HL-60 (cell line): Measurements from ENCODE around the gene KLK7.

ENCODE experiments used
- DNase-seq, 2 experiments: peaks; one replicate each; pipeline ENCODE4 v3.0.0-alpha.2; 2010 to 2020; ENCODE audit warnings: low read depth in 1 of 2, low spot score in 1 of 2
- H3K27ac ChIP-seq: fragments of 250-450 bp; sonication (Bioruptor Pico); replicated peaks from 2 replicates; pipeline ENCODE4 v1.5.1; 2020; ENCODE audit warnings: mild to moderate bottlenecking, moderate library complexity
- H3K27me3 ChIP-seq: fragments of 250-450 bp; sonication (Bioruptor Pico); 2 replicates; pipeline ENCODE4 v1.5.1; 2021; ENCODE audit warnings: mild to moderate bottlenecking, moderate library complexity; ENCODE audit not compliant: insufficient read depth, poor library complexity, severe bottlenecking
- H3K4me3 ChIP-seq: replicated peaks from 2 replicates; pipeline ENCODE4 v1.5.1; 2011; ENCODE audit warnings: mild to moderate bottlenecking, control low read depth, low read length; ENCODE audit not compliant: insufficient read depth
- GABPA ChIP-seq: IDR thresholded peaks from 2 replicates; pipeline ENCODE4 v1.6.1; 2012; ENCODE audit warnings: low read depth
- POLR2AphosphoS5 ChIP-seq: IDR thresholded peaks from 2 replicates; pipeline ENCODE4 v1.6.1; 2012; ENCODE audit warnings: low read depth
- SPI1 ChIP-seq: IDR thresholded peaks from 2 replicates; pipeline ENCODE4 v1.6.1; 2012; ENCODE audit warnings: low read depth, mild to moderate bottlenecking, borderline replicate concordance
- TF ChIP-seq, protein P1 (sequence below): IDR thresholded peaks from 2 replicates; pipeline ENCODE4 v1.6.1; 2012; ENCODE audit warnings: low read depth; ENCODE audit not compliant: insufficient replicate concordance
- TF ChIP-seq, protein P2 (sequence below): IDR thresholded peaks from one replicate; pipeline ENCODE4 v1.5.1; 2011; ENCODE audit warnings: low read length, control low read depth, inconsistent platforms; ENCODE audit not compliant: insufficient read depth

KLK7 gene

DNA sequence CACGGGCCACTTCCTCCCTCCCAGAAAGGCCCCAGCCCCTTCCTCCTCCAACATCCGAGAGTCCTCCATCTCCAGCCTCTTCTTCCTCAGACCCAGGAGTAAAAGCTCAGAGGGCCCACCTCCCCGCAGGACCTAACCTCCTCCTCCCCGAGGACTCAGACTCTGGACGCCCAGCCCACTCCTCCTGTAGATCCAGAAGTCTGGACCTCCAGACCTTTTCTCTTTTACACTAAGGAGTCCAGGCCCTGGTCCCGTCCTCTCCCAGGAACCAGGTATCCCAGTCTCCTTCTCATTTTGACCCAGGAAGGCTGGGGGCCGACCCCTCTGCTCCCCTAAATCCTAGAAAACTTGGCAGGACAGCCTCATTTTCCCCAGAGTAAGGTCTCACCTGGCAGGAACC lies 19.6 kb upstream of the KLK7 start:
- Histone ChIP-seq H3K27ac (no peak overlapping the region), H3K27me3 (peaks cover 5% of the 10 kb centered on the region), H3K4me3 (no peak overlapping the region)
- no peak for DNase-seq
- no peak for TF ChIP-seq POLR2AphosphoS5
- TF ChIP-seq, protein P1, sequence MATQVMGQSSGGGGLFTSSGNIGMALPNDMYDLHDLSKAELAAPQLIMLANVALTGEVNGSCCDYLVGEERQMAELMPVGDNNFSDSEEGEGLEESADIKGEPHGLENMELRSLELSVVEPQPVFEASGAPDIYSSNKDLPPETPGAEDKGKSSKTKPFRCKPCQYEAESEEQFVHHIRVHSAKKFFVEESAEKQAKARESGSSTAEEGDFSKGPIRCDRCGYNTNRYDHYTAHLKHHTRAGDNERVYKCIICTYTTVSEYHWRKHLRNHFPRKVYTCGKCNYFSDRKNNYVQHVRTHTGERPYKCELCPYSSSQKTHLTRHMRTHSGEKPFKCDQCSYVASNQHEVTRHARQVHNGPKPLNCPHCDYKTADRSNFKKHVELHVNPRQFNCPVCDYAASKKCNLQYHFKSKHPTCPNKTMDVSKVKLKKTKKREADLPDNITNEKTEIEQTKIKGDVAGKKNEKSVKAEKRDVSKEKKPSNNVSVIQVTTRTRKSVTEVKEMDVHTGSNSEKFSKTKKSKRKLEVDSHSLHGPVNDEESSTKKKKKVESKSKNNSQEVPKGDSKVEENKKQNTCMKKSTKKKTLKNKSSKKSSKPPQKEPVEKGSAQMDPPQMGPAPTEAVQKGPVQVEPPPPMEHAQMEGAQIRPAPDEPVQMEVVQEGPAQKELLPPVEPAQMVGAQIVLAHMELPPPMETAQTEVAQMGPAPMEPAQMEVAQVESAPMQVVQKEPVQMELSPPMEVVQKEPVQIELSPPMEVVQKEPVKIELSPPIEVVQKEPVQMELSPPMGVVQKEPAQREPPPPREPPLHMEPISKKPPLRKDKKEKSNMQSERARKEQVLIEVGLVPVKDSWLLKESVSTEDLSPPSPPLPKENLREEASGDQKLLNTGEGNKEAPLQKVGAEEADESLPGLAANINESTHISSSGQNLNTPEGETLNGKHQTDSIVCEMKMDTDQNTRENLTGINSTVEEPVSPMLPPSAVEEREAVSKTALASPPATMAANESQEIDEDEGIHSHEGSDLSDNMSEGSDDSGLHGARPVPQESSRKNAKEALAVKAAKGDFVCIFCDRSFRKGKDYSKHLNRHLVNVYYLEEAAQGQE: no peak
- no peak for TF ChIP-seq SPI1
- TF ChIP-seq GABPA: no peak
- TF ChIP-seq, protein P2, sequence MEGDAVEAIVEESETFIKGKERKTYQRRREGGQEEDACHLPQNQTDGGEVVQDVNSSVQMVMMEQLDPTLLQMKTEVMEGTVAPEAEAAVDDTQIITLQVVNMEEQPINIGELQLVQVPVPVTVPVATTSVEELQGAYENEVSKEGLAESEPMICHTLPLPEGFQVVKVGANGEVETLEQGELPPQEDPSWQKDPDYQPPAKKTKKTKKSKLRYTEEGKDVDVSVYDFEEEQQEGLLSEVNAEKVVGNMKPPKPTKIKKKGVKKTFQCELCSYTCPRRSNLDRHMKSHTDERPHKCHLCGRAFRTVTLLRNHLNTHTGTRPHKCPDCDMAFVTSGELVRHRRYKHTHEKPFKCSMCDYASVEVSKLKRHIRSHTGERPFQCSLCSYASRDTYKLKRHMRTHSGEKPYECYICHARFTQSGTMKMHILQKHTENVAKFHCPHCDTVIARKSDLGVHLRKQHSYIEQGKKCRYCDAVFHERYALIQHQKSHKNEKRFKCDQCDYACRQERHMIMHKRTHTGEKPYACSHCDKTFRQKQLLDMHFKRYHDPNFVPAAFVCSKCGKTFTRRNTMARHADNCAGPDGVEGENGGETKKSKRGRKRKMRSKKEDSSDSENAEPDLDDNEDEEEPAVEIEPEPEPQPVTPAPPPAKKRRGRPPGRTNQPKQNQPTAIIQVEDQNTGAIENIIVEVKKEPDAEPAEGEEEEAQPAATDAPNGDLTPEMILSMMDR: no peak

DNA sequence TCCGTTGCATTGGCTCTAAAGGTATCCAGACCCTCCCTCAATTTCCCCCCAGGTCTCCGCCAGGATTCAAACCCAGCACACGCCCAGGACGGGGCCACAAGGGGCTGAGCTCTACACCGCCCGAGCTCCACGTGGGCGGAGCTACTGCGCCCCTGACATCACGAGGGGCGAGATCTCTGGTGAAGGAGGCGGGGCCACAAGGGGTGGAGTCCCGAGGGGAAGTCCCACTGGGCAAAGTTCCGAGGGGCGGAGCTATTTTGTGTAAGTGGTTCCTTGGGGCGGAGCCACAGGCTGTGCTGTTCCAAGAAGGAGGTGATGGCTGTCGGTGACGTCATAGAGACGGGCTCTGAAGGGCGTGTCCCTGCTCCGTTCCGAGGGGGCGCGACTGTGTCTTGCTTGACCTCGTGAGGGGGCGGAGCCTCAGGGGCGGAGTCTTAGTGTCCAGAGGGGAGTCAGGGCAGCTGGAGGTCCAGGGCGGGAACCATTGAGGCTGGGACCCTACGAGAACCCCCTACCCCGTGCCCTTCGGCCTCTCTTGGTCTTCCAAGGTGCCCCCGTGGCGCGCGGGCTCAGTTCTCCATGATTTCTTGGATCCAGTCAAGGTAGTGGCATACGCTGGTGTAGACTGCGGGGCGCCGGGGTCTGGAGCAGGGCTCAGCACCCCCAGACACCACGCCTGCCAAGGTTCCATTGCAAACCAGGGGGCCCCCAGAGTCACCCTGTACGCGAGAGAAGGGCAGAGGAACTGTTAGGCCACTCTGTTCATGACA lies 19.0 kb upstream of the KLK7 start:
- H3K27ac ChIP-seq: no peak overlapping the region

DNA sequence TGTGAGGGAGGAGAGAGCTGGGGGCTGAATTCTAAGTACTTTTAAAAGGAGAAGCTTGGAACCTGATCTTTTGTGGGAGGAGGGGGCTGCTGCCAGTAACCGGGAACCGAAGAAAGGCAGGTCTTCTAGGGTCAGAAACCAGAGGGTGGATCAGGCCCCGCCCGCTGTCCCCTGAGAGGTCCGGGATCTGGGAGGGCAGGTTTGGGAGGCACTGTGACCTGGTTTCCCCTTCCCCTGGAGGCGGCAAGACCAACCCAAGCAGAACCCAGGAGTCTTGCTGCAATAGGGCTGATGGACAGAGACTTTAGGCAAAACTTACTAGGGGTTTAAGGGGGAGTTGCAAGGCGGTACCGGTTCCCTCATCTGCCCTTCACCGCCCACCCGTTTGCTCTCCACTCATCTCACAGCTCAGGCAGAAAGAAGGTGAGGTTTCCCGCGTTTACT lies 18.4 kb upstream of the KLK7 start:
- H3K27me3 ChIP-seq: peaks cover 5% of the 10 kb centered on the region
- H3K27ac ChIP-seq: no peak overlapping the region
- no peak for DNase-seq
- H3K4me3 ChIP-seq: no peak overlapping the region
- TF ChIP-seq SPI1: no peak
- TF ChIP-seq, protein P2: no peak

More for the DNA sequence above, 19.0 kb upstream of the KLK7 start:
- H3K27me3 ChIP-seq: peaks cover 5% of the 10 kb centered on the region
- no peak for DNase-seq
- TF ChIP-seq SPI1 (no peak), POLR2AphosphoS5 (no peak), GABPA (no peak)
- TF ChIP-seq, protein P2: no peak
- TF ChIP-seq, protein P1: no peak
- no peak overlapping the region for H3K4me3 ChIP-seq

DNA sequence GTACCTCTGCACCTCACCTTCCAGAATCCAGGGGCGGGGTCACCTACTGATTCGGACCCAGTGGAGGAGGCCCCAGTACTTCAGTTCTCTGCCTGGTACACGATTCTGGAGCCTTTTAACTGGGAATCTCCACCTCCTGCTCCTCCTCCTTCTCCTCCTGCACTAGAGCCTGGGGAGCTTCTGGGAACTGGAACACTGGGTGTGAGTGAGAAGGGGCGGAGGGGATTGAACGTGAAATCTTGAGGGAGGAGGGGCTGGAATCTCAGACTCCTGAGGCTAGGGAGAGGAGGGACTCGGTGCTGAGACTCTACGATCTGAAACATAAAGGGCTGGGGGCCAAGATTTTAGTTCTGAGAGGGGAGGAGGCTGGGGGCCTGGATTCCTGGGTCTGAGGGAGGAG lies 17.8 kb upstream of the KLK7 start, which contains the start of gene KLK8:
KLK8 (minus strand) TSS at position 90 of the 400 bp plus-strand sequence. CDS start 437 bp downstream, outside the sequence.
- Histone ChIP-seq H3K27me3 (peaks cover 5% of the 10 kb centered on the region), H3K4me3 (no peak within 1 kb of the TSS), H3K27ac (no peak within 1 kb of the TSS)
- TF ChIP-seq, protein P1: no peak
- no peak for TF ChIP-seq POLR2AphosphoS5
- DNase-seq: no peak
